ENCODE data around the gene PHACTR3. TPM values are rescaled to one million over a fixed set of nuclear protein-coding genes. Genes with fewer than 3 reads are reported as not detected.

PHACTR3 gene
- total RNA-seq, 2 donors from 2014 or later: 0.13 TPM; not detected in 1

DNA sequence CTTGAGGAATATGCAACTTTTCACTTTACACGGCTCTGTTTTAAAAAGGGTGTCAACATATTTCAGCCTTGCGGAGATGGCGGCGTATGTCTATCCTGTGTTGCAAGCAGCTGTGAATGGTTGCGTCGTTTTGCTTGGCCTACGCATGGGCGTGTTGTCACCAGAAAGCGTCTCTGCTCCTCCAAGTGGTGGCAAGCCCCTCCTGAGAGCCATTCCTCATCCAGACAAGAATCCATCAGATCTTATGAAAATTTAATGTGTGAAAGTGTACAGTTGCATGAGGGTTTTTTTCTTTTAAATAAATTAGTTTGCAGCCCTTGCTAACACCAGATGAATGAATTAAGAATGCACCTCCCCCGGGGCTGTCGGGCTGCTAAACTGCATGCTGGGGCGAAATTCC is 114.4 kb downstream of the PHACTR3 start:
- Histone ChIP-seq H3K9ac (ENCODE audit: extremely low read depth, low read length, poor library complexity, severe bottlenecking) (no peak overlapping the region), H3K36me3 (ENCODE audit: control insufficient read depth, insufficient read depth, low read length) (no peaks in the 10 kb centered on the region), H3K27ac (ENCODE audit: low read depth, low read length) (no peak overlapping the region), H3K9me3 (ENCODE audit: control insufficient read depth, low read length) (peaks cover 37% of the 10 kb centered on the region), H3K4me1 (ENCODE audit: control insufficient read depth, insufficient read depth, low read length) (no peaks in the 10 kb centered on the region), H3K27me3 (ENCODE audit: control insufficient read depth, insufficient read depth, low read length, poor library complexity, severe bottlenecking) (no peaks in the 10 kb centered on the region), H3K4me3 (ENCODE audit: low read length) (no peak overlapping the region)
- DNase-seq: no peak
- Mint-ChIP-seq H3K9me3 (peaks cover under 1% of the 10 kb centered on the region), H3K4me3 (no peak overlapping the region), H3K36me3 (ENCODE audit: low read depth) (no peaks in the 10 kb centered on the region), H3K27ac (no peak overlapping the region), H3K27me3 (ENCODE audit: insufficient read depth) (peaks cover 12% of the 10 kb centered on the region), H3K4me1 (no peaks in the 10 kb centered on the region)
- 87 to 89% methylated on average over 11 to 12 of the region's 12 CpGs for WGBS, 2 experiments (ENCODE audit: insufficient coverage in 1 of 2, insufficient read length in 1 of 2)
- TF ChIP-seq, protein P1, sequence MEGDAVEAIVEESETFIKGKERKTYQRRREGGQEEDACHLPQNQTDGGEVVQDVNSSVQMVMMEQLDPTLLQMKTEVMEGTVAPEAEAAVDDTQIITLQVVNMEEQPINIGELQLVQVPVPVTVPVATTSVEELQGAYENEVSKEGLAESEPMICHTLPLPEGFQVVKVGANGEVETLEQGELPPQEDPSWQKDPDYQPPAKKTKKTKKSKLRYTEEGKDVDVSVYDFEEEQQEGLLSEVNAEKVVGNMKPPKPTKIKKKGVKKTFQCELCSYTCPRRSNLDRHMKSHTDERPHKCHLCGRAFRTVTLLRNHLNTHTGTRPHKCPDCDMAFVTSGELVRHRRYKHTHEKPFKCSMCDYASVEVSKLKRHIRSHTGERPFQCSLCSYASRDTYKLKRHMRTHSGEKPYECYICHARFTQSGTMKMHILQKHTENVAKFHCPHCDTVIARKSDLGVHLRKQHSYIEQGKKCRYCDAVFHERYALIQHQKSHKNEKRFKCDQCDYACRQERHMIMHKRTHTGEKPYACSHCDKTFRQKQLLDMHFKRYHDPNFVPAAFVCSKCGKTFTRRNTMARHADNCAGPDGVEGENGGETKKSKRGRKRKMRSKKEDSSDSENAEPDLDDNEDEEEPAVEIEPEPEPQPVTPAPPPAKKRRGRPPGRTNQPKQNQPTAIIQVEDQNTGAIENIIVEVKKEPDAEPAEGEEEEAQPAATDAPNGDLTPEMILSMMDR (conservative IDR thresholded peaks at IDR 0.05): no peak

DNA sequence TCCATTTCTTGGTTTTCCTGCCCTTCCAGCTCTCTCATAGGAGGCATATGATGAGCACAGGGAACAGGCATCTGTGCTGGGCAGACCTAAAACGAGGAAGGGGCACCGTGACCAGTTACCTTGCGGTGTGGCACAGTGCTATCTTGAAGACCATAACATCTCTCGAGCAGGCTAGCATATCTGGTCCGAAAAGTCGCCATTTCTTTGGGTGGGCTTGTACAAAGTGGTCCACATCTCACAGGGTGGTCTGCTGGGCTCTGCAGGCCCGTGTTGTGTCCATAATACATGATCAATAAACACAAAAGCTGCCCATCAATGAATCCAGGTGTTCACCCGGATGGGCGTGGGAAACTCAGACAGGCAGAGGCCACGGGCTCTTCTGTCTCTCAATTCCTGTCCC is 115.7 kb downstream of the PHACTR3 start:
- Histone ChIP-seq H3K9me3 (ENCODE audit: control insufficient read depth, low read length) (peaks cover 40% of the 10 kb centered on the region), H3K27ac (ENCODE audit: low read depth, low read length) (no peak overlapping the region), H3K9ac (ENCODE audit: extremely low read depth, low read length, poor library complexity, severe bottlenecking) (no peak overlapping the region), H3K4me1 (ENCODE audit: control insufficient read depth, insufficient read depth, low read length) (no peaks in the 10 kb centered on the region), H3K4me3 (ENCODE audit: low read length) (no peak overlapping the region), H3K27me3 (ENCODE audit: control insufficient read depth, insufficient read depth, low read length, poor library complexity, severe bottlenecking) (no peaks in the 10 kb centered on the region), H3K36me3 (ENCODE audit: control insufficient read depth, insufficient read depth, low read length) (no peaks in the 10 kb centered on the region)
- H3K27me3 Mint-ChIP-seq (ENCODE audit: insufficient read depth): peaks cover 12% of the 10 kb centered on the region
- no peak overlapping the region for H3K27ac Mint-ChIP-seq
- H3K36me3 Mint-ChIP-seq (ENCODE audit: low read depth): no peaks in the 10 kb centered on the region
- 80 to 88% methylated on average over 9 to 10 of the region's 10 CpGs for WGBS, 2 experiments (ENCODE audit: insufficient coverage in 1 of 2, insufficient read length in 1 of 2)
- TF ChIP-seq, protein P1 (conservative IDR thresholded peaks at IDR 0.05): no peak
- peaks cover 8% of the 10 kb centered on the region for H3K4me1 Mint-ChIP-seq
- no peak for DNase-seq
- H3K4me3 Mint-ChIP-seq: no peak overlapping the region
- no peaks in the 10 kb centered on the region for H3K9me3 Mint-ChIP-seq

DNA sequence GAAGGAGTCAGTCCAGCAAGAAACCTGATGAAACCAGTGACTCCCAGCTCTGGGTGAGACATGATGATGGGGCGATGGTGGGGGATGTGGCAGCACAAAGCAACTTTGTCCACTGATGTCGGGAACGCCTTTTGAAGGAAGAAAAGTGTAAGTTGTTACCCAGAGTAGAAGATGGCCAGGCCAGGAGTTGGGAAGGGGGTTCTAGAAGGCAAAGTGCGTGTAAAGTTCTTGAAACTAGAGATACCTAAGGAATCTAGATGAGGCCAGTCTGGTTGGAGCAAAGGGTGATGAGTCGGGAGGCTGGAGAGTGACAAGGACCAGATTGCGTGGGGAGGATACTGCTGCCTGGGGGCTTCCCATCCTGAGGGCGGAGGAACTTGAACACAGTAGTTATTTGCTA is 117.0 kb downstream of the PHACTR3 start:
- 82 to 88% methylated on average over 3 to 7 of the region's 7 CpGs for WGBS, 2 experiments (ENCODE audit: insufficient coverage in 1 of 2, insufficient read length in 1 of 2)
- Histone ChIP-seq H3K9me3 (ENCODE audit: control insufficient read depth, low read length) (peaks cover 40% of the 10 kb centered on the region), H3K27ac (ENCODE audit: low read depth, low read length) (no peak overlapping the region), H3K27me3 (ENCODE audit: control insufficient read depth, insufficient read depth, low read length, poor library complexity, severe bottlenecking) (no peaks in the 10 kb centered on the region), H3K36me3 (ENCODE audit: control insufficient read depth, insufficient read depth, low read length) (no peaks in the 10 kb centered on the region), H3K9ac (ENCODE audit: extremely low read depth, low read length, poor library complexity, severe bottlenecking) (no peak overlapping the region), H3K4me3 (ENCODE audit: low read length) (no peak overlapping the region), H3K4me1 (ENCODE audit: control insufficient read depth, insufficient read depth, low read length) (no peaks in the 10 kb centered on the region)
- H3K36me3 Mint-ChIP-seq (ENCODE audit: low read depth): no peaks in the 10 kb centered on the region
- peaks cover 17% of the 10 kb centered on the region for H3K27me3 Mint-ChIP-seq (ENCODE audit: insufficient read depth)
- TF ChIP-seq, protein P1 (conservative IDR thresholded peaks at IDR 0.05): no peak
- no peak for DNase-seq
- H3K4me1 Mint-ChIP-seq: peaks cover 13% of the 10 kb centered on the region
- H3K9me3 Mint-ChIP-seq: no peaks in the 10 kb centered on the region
- no peak overlapping the region for H3K4me3 Mint-ChIP-seq
- H3K27ac Mint-ChIP-seq: no peak overlapping the region
